Chondrocyte (in vitro differentiated cells): ENCODE measurements around the gene EHBP1. TPM values are rescaled to one million over a fixed set of nuclear protein-coding genes. Genes with fewer than 3 reads are reported as not detected.

Experiments used
- DNase-seq: peaks from one replicate; pipeline ENCODE4 v3.0.0; 2021; ENCODE audit warnings: mixed read lengths, low spot score
- H3K27ac Mint-ChIP-seq: one replicate; pipeline ENCODE4 v1.8.0; 2021; ENCODE audit warnings: mild to moderate bottlenecking, moderate library complexity, mixed read lengths; ENCODE audit not compliant: unreplicated experiment
- H3K27me3 Mint-ChIP-seq: 2 replicates; pipeline ENCODE4 v1.8.0; 2021; ENCODE audit warnings: low read depth, mixed read lengths
- H3K36me3 Mint-ChIP-seq: 2 replicates; pipeline ENCODE4 v1.8.0; 2021; ENCODE audit warnings: low read depth, mixed read lengths
- H3K4me1 Mint-ChIP-seq: 2 replicates; pipeline ENCODE4 v1.8.0; 2021; ENCODE audit warnings: low read depth, mild to moderate bottlenecking, mixed read lengths
- H3K4me3 Mint-ChIP-seq: one replicate; pipeline ENCODE4 v1.8.0; 2021; ENCODE audit warnings: mild to moderate bottlenecking, moderate library complexity, mixed read lengths; ENCODE audit not compliant: unreplicated experiment
- H3K9me3 Mint-ChIP-seq: 2 replicates; pipeline ENCODE4 v1.8.0; 2021; ENCODE audit warnings: low read depth, mixed read lengths
- total RNA-seq: library from RNA; stranded (reverse); gene quantifications from 3 replicates; pipeline ENCODE4 v1.2.1, GENCODE V29; 2021
- TF ChIP-seq, protein P1 (sequence below): fragments of 200-600 bp; sonication (generic); IDR thresholded peaks from 2 replicates; pipeline ENCODE4 v1.5.0; 2021; ENCODE audit warnings: antibody characterized with exemption, mild to moderate bottlenecking, moderate library complexity

EHBP1 gene
- total RNA-seq, 1 donor from 2014 or later = 48.6 TPM

GRCh38 chr2:62998949-62999348 is 293.4 kb downstream of the EHBP1 start:
- H3K4me3 Mint-ChIP-seq = no peak overlapping the region
- TF ChIP-seq, protein P1, sequence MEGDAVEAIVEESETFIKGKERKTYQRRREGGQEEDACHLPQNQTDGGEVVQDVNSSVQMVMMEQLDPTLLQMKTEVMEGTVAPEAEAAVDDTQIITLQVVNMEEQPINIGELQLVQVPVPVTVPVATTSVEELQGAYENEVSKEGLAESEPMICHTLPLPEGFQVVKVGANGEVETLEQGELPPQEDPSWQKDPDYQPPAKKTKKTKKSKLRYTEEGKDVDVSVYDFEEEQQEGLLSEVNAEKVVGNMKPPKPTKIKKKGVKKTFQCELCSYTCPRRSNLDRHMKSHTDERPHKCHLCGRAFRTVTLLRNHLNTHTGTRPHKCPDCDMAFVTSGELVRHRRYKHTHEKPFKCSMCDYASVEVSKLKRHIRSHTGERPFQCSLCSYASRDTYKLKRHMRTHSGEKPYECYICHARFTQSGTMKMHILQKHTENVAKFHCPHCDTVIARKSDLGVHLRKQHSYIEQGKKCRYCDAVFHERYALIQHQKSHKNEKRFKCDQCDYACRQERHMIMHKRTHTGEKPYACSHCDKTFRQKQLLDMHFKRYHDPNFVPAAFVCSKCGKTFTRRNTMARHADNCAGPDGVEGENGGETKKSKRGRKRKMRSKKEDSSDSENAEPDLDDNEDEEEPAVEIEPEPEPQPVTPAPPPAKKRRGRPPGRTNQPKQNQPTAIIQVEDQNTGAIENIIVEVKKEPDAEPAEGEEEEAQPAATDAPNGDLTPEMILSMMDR = no peak
- peaks cover 5% of the 10 kb centered on the region for H3K9me3 Mint-ChIP-seq
- no peaks in the 10 kb centered on the region for H3K27me3 Mint-ChIP-seq
- peaks cover 10% of the 10 kb centered on the region for H3K36me3 Mint-ChIP-seq
- no peak overlapping the region for H3K27ac Mint-ChIP-seq
- DNase-seq = no peak
- H3K4me1 Mint-ChIP-seq = peaks cover 18% of the 10 kb centered on the region

GRCh38 chr2:62999905-63000304 is 294.4 kb downstream of the EHBP1 start:
- H3K36me3 Mint-ChIP-seq = peaks cover 10% of the 10 kb centered on the region
- no peak overlapping the region for H3K27ac Mint-ChIP-seq
- no peak for DNase-seq
- H3K4me1 Mint-ChIP-seq = peaks cover 18% of the 10 kb centered on the region
- H3K27me3 Mint-ChIP-seq = no peaks in the 10 kb centered on the region
- no peak overlapping the region for H3K4me3 Mint-ChIP-seq
- peaks cover 5% of the 10 kb centered on the region for H3K9me3 Mint-ChIP-seq
- TF ChIP-seq, protein P1 = no peak

DNA sequence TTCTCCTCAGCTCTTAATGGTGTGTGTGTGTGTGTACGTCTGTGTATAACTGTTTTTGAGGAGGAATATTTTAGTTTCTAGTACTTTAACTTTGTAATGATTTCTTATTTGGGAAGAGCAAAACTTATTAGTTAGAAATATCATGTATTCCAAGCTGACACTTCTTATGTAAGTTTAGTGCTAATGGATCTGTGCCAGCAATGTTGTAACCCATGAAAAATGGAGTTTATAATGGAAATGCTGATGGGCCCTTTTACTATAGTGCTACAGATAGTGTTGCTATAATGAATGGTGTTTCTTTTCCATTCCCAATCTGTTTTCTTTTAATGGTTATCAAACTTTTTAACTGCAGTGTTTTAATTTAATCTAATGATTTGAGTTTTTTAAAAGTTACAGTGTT is 295.3 kb downstream of the EHBP1 start:
- DNase-seq = no peak
- Mint-ChIP-seq H3K4me1 (peaks cover 18% of the 10 kb centered on the region), H3K27ac (no peak overlapping the region)

DNA sequence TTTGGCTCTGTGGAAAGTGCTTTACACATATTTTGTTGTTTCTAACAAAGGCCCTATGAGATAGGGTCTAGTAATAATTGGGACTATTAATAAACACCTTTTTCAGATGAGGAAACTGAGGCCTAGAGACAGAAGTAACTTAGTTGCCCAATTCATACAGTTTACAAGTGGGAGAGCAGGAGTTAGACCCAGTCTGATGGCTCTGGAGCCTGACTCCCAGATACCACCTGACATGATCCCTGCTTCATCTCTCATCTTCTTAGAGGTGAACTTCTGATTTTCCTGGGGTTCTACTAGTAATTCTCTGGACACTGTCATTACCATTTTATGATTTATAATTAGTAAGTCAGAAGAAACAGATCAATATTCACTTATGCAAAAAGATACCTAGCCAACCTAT is 296.1 kb downstream of the EHBP1 start:
- Mint-ChIP-seq H3K27ac (no peak overlapping the region), H3K9me3 (peaks cover 5% of the 10 kb centered on the region), H3K4me1 (peaks cover 18% of the 10 kb centered on the region), H3K4me3 (no peak overlapping the region), H3K36me3 (peaks cover 11% of the 10 kb centered on the region), H3K27me3 (no peaks in the 10 kb centered on the region)
- DNase-seq = no peak
- TF ChIP-seq, protein P1 = no peak

More for the DNA sequence above, 295.3 kb downstream of the EHBP1 start:
- peaks cover 10% of the 10 kb centered on the region for H3K36me3 Mint-ChIP-seq
- no peaks in the 10 kb centered on the region for H3K27me3 Mint-ChIP-seq
- TF ChIP-seq, protein P1 = no peak
- H3K9me3 Mint-ChIP-seq = peaks cover 5% of the 10 kb centered on the region
- H3K4me3 Mint-ChIP-seq = no peak overlapping the region

DNA sequence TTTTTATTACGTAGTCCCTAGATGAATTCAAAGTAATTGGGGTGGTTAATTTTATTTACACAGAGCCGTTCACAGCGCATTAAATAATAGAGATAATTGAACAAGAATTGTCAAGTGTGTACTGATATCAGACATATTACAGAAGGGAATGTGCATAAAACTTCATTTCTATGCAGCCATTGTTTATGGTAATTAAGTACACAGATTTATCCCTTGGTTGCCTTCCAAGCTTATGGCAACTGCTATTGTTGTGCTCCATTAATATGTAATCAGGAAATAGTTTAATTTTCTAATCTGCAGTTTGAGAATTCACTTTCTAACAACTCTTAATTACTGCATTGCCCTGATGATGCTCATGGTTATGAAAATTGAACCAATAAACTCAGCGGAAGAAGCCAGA is 297.8 kb downstream of the EHBP1 start:
- Mint-ChIP-seq H3K9me3 (peaks cover 5% of the 10 kb centered on the region), H3K4me3 (no peak overlapping the region), H3K4me1 (peaks cover 17% of the 10 kb centered on the region), H3K36me3 (peaks cover 7% of the 10 kb centered on the region), H3K27me3 (no peaks in the 10 kb centered on the region), H3K27ac (no peak overlapping the region)
- DNase-seq = no peak
- TF ChIP-seq, protein P1 = no peak
